ENCODE data around the gene TRAPPC12. TPM values are rescaled to one million over a fixed set of nuclear protein-coding genes. Genes with fewer than 3 reads are reported as not detected.
A peak's percentile ranks its signal among the peaks of the same experiment; 100 is the strongest.
"Not testable (repeated sequence)": the region's sequence is repeated elsewhere in the genome, so short reads cannot be mapped to it uniquely, and the experiment has no call there.

TRAPPC12 gene
- total RNA-seq, 4 donors from 2014 or later: 36.6 to 57.4 (median 53.1) TPM

GRCh38 chr2:3512086-3512485 is 132.6 kb downstream of the TRAPPC12 start:
- no peak for ATAC-seq
- H3K27ac ChIP-seq: no peak overlapping the region
- no peak for TF ChIP-seq CTCF (IDR thresholded peaks at IDR 0.05 in 4 of 5, conservative IDR thresholded peaks at IDR 0.05 in 1 of 5)
- no peak for TF ChIP-seq POLR2A (IDR thresholded peaks at IDR 0.05)
- in situ Hi-C loops (cut with MboI; ENCODE audit: low sequenced_read_pairs in 4 of 4): loop anchor here in 1 of 4 donors (10.0 kb wide), 1 partner anchor 63 kb away; the partner anchor contains the start of gene RPS7
- H3K4me3 ChIP-seq: no peak overlapping the region
- no peak for DNase-seq
- H3K27me3 ChIP-seq: no peaks in the 10 kb centered on the region
- peaks cover 0 to 30% of the 10 kb centered on the region in 2 donors for H3K36me3 ChIP-seq
- H3K9me3 ChIP-seq: no peaks in the 10 kb centered on the region
- intact Hi-C loops (cut with DNase I; ENCODE audit: low total_unique reads): no loop called here
- peaks cover under 1 to 4% of the 10 kb centered on the region in 2 donors for H3K4me1 ChIP-seq

- peaks cover 10% of the 10 kb centered on the region in 2 donors for H3K4me1 ChIP-seq
Observed at GRCh38 chr2:3513026-3513810, 133.7 kb downstream of the TRAPPC12 start.

GRCh38 chr2:3515438-3515837 is 135.9 kb downstream of the TRAPPC12 start:
- H3K27ac ChIP-seq, H3K9me3 ChIP-seq, H3K4me3 ChIP-seq, H3K27me3 ChIP-seq, ATAC-seq, DNase-seq: not testable (repeated sequence)
- Histone ChIP-seq H3K4me1 (peaks cover 18% of the 10 kb centered on the region in 2 donors), H3K36me3 (peaks cover 0 to 29% of the 10 kb centered on the region in 2 donors)
- intact Hi-C loops (cut with DNase I; ENCODE audit: low total_unique reads) (loop anchor here (5.0 kb wide), 1 partner anchor 62 kb away; the partner anchor contains the start of gene RPS7), in situ Hi-C loops (cut with MboI; ENCODE audit: low sequenced_read_pairs in 4 of 4) (loop anchor here in 1 of 4 donors (10.0 kb wide), 1 partner anchor 59 kb away; the partner anchor contains the start of gene RPS7)

More at GRCh38 chr2:3513026-3513810, 133.7 kb downstream of the TRAPPC12 start:
- TF ChIP-seq POLR2A (IDR thresholded peaks at IDR 0.05) (no peak), CTCF (IDR thresholded peaks at IDR 0.05 in 4 of 5, conservative IDR thresholded peaks at IDR 0.05 in 1 of 5) (no peak)
- Histone ChIP-seq H3K4me3 (no peak overlapping the region), H3K9me3 (no peaks in the 10 kb centered on the region), H3K36me3 (peaks cover 0 to 30% of the 10 kb centered on the region in 2 donors), H3K27me3 (no peaks in the 10 kb centered on the region), H3K27ac (no peak overlapping the region)
- in situ Hi-C loops (cut with MboI; ENCODE audit: low sequenced_read_pairs in 4 of 4) (loop anchor here in 1 of 4 donors (10.0 kb wide), 1 partner anchor 62 kb away; the partner anchor contains the start of gene RPS7), intact Hi-C loops (cut with DNase I; ENCODE audit: low total_unique reads) (no loop called here)
- DNase-seq (no peak), ATAC-seq (no peak)

- H3K36me3 ChIP-seq: peaks cover 0 to 19% of the 10 kb centered on the region in 2 donors
- peaks cover 23 to 26% of the 10 kb centered on the region in 2 donors for H3K4me1 ChIP-seq
- no peaks in the 10 kb centered on the region for H3K9me3 ChIP-seq
- intact Hi-C loops (cut with DNase I; ENCODE audit: low total_unique reads) (loop anchor here (5.0 kb wide), 1 partner anchor 60 kb away; the partner anchor contains the start of gene RPS7), in situ Hi-C loops (cut with MboI; ENCODE audit: low sequenced_read_pairs in 4 of 4) (loop anchor here in 1 of 4 donors (10.0 kb wide), 1 partner anchor 58 kb away; the partner anchor contains the start of gene RPS7)
- no peak for ATAC-seq
- H3K4me3 ChIP-seq: no peak overlapping the region
- no peaks in the 10 kb centered on the region for H3K27me3 ChIP-seq
- peak overlapping the region; percentile 96 to 99 (median 97) for H3K27ac ChIP-seq
- DNase-seq: no peak
- TF ChIP-seq POLR2A (IDR thresholded peaks at IDR 0.05) (no peak), CTCF (IDR thresholded peaks at IDR 0.05 in 4 of 5, conservative IDR thresholded peaks at IDR 0.05 in 1 of 5) (no peak)
Observed at GRCh38 chr2:3516831-3517230, 137.3 kb downstream of the TRAPPC12 start.

- no peak for TF ChIP-seq CTCF (IDR thresholded peaks at IDR 0.05 in 4 of 5, conservative IDR thresholded peaks at IDR 0.05 in 1 of 5)
- no peak for TF ChIP-seq POLR2A (IDR thresholded peaks at IDR 0.05)
- intact Hi-C loops (cut with DNase I; ENCODE audit: low total_unique reads) (loop anchor here (1.0 to 5.0 kb wide), 3 partner anchors 40 to 59 kb away; partner anchors contain the start of genes RNASEH1 and RPS7), in situ Hi-C loops (cut with MboI; ENCODE audit: low sequenced_read_pairs in 4 of 4) (loop anchor here in 1 of 4 donors (10.0 kb wide), 1 partner anchor 57 kb away; the partner anchor contains the start of gene RPS7)
- peak overlapping the region; percentile 66 to 98 (median 90) for H3K4me3 ChIP-seq
- H3K4me1 ChIP-seq: peaks cover 24 to 26% of the 10 kb centered on the region in 2 donors
- H3K27ac ChIP-seq: peak overlapping the region; percentile 96 to 99 (median 97)
- no peak for DNase-seq
- H3K36me3 ChIP-seq: peaks cover 0 to 9% of the 10 kb centered on the region in 2 donors
- no peaks in the 10 kb centered on the region for H3K9me3 ChIP-seq
- H3K27me3 ChIP-seq: no peaks in the 10 kb centered on the region
- no peak for ATAC-seq
Observed at GRCh38 chr2:3517948-3518495, 138.5 kb downstream of the TRAPPC12 start.
